G401.6 (cell line): ENCODE results near the gene PHTF2.
"Not testable (repeated sequence)": the region's sequence is repeated elsewhere in the genome, so short reads cannot be mapped to it uniquely, and the experiment has no call there.

Experiments
- FAIRE-seq: peaks from 2 replicates; lab custom pipeline; 2012; peaks lifted over from hg19 to GRCh38; lab: Jason Lieb, UNC

The PHTF2 gene

GRCh38 chr7:77798394-77799077 lies at the start of gene PHTF2, which contains the start of gene TMEM60:
Gene PHTF2 (plus strand): TSS chr7:77798773.
Gene TMEM60 (minus strand): TSS chr7:77798434. CDS start chr7:77794373, 4,061 bp downstream.
- FAIRE-seq: peak; percentile 98

- no peak for FAIRE-seq
Observed at GRCh38 chr7:77752016-77752415, 46.6 kb upstream of the PHTF2 start.

- no peak for FAIRE-seq
Observed at GRCh38 chr7:77753173-77753572, 45.4 kb upstream of the PHTF2 start.

- FAIRE-seq: no peak
Observed at GRCh38 chr7:77757589-77757988, 41.0 kb upstream of the PHTF2 start.

- peak; percentile 92 for FAIRE-seq
Observed at GRCh38 chr7:77759294-77759889, 39.2 kb upstream of the PHTF2 start.

GRCh38 chr7:77760809-77761453 lies 37.6 kb upstream of the PHTF2 start:
- no peak for FAIRE-seq

DNA sequence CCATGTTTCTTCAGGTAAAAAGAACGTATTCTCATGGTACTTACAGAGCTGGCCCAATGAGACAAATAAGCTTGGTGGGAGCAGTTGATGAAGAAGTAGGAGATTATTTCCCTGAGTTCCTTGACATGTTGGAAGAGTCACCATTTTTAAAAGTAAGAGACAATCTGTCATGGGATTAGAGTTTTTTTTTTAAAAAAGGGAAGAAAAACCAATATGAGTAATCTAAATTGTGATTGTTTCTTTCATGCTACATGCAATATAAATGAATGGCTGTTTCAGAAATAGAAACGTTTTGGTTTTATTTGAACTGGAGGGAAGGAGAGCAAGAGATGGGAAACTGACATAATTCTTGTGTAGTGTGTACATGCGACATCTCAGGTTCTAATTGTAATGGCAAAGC lies 33.1 kb upstream of the PHTF2 start:
- FAIRE-seq: no peak

DNA sequence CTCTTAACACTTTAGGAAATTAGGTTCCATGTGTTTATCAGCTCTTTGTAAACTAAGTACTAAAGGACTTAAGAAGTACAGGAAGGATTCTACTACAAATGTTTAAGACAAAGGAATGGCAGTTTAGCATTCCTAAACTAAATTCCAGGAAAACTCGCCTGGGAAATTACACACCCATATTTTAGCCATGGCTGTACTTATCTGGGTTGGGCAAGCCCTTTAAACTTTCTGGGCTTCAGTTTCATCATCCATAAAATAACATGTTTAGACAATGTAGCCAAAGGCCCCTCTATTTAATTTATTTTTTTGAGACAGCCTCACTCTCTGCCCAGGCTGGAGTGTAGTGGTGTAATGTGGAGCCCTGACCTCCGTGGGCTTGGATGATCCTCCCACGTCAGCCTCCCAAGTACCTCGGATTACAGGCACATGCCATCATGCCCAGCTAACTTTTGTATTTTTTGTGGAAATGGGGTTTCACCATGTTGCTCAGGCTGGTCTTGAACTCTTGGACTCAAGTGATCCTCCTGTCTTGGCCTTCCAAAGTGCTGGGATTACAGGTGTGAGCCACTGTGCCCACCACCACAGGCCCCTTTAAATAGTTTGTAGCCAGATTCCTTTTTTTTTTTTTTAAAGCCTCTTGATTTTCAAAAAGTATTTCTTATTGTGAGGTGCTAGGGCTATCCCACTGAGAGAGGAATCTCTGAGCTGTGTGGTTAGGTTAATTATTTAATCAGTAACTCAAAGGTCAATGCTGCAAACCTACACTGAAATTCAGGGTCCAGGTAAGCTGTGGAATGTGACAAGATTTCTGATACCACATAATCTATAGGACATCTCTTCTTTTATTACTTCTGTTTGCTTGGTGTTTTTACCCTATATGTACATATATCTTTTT lies 32.4 kb upstream of the PHTF2 start:
- no peak for FAIRE-seq

DNA sequence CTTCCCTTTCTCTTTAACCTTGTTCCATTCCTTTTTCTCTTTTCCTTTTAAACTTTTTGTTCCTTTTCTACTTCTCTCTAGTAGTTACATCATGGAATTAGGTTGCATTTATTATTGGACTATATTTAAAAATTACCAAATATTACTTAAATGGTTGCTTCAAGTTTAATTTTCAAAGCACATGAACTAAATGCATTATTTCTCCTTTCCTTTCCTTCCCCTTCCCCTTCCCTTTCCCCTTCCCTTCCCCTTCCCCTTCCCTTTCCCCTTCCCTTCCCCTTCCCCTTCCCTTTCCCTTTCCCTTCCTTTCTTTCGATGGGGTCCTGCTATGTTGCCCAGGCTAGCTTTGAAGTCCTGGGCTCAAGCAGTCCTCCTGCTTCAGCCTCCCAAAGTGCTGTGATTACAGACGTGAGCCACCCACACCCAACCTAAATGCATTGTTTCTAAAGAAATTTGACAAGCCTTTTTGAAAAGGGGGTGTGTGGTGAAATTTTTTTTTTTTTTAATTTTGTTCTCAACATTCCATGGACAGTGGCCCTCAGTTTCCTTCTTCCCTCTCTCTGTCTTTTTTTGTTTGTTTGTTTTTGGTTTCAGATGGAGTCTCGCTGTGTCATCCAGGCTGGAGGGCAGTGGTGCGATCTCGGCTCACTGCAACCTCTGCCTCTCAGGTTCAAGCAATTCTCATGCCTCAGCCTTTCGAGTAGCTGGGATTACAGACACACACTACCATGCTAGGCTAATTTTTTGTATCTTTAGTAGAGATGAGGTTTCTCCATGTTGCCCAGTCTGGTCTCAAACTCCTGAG lies 31.6 kb upstream of the PHTF2 start:
- no peak for FAIRE-seq

DNA sequence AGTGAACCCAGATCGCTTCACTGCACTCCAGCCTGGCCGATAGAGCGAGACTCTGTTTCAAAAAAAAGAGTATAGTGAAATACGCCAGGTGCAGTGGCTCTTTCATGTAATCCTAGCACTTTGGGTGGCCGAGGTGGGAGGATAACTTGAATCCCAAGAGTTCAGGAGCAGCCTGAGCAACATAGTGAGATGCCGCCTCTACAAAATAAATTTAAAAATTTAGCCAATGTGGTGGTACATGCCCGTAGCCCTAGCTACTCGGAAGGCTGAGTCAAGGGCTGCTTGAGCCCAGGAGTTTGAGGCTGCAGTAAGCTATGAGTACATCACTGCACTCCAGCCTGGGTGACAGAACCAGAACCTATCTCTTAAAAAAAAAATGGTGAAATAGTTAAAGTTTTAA lies 28.3 kb upstream of the PHTF2 start:
- no peak for FAIRE-seq

- FAIRE-seq: no peak
Observed at GRCh38 chr7:77771901-77772300, 26.7 kb upstream of the PHTF2 start.

DNA sequence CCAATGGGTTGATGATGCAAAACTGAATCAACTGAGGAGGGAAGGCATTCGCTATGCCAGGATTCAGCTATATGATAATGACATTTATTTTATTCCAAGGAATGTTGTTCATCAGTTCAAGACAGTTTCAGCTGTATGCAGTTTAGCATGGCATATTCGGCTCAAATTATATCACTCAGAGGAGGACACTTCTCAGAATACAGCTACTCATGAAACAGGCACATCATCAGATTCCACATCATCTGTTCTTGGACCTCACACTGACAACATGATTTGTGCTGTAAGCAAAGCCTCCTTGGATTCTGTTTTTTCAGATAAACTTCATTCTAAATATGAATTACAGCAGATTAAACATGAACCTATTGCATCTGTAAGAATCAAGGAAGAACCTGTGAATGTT lies 20.0 kb upstream of the PHTF2 start:
- FAIRE-seq: no peak

- FAIRE-seq: no peak
Observed at GRCh38 chr7:77782383-77782782, 16.2 kb upstream of the PHTF2 start.

- FAIRE-seq: no peak
Observed at GRCh38 chr7:77783111-77783510, 15.5 kb upstream of the PHTF2 start.

DNA sequence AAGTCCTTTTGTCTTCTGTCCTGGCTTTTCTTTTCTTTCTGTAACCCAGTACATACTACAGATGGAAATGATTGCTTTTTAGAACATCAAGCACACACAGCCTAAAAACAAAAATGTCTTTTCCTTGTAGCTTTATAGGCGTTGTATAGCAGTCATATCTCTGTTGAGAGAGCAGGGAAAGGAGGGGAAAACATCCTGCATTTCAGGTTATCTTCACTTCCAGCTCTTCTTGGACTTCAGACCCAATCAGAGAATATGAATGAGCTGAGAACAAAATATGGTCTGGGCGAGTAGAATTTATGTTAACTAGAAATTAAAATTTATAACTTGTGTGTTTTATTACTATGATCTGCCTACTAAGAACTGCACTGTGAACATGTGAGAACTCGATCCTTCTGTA lies 15.0 kb upstream of the PHTF2 start:
- FAIRE-seq: no peak

- FAIRE-seq: not testable (repeated sequence)
Observed at GRCh38 chr7:77784426-77784825, 14.1 kb upstream of the PHTF2 start.

- no peak for FAIRE-seq
Observed at GRCh38 chr7:77786018-77786417, 12.6 kb upstream of the PHTF2 start.

GRCh38 chr7:77786741-77787140 lies 11.8 kb upstream of the PHTF2 start:
- FAIRE-seq: no peak

DNA sequence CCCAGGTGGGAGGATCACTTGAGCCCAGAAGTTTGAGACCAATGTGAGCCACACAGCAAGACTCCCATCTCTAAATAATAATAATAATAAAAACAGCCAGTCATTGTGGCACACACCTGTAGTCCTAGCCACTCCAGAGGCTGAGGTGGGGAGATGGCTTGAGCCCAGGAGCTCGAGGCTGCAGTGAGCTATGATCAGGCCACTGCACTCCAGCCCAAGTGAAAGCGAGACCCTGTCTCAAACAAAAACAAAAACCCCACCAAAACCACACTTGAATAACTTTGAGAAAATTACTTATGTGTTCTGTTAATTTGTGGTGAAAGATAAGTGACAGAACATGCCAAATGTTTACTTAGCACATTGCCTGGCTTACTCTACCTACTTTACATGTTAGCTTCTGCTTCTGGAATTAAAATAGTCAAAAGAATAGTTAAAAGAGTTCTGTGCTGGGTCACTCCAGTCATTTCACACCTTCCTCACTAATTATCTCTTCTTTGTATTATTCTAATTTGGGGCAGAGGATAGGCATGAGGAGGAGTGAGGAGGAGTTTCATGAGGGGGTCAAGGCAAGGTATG lies 10.2 kb upstream of the PHTF2 start:
- no peak for FAIRE-seq

GRCh38 chr7:77791336-77791735 lies 7.2 kb upstream of the PHTF2 start:
- no peak for FAIRE-seq

DNA sequence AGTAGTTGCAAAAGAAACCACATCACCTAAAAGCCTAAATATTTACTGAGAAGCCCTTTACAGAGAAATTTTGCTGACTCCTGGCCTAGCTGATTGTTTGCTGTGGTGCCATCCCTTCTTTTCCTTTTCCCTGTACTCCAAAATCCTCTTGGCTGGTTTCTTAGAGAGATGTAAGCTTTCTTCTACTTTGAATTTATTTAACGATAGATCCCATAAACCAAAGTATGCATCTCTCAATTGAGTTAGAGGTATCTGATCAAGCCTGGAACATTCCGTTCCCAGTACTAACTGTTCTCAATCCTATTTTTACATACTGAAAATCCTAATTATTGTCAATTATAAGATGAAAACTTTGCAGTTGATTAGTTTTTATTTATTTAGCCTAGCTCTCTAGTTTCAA lies 6.6 kb upstream of the PHTF2 start:
- FAIRE-seq: no peak
